OCI-LY3 (cell line): ENCODE measurements around the gene CIZ1.

ENCODE experiments used
- EZH2phosphoT487 ChIP-seq: fragments of 200-600 bp; shearing (Covaris generic); IDR thresholded peaks from 2 replicates; pipeline ENCODE4 v1.6.1; 2018; ENCODE audit warnings: antibody characterized with exemption, mixed run types, low read depth
- TF ChIP-seq, protein P1 (sequence below): fragments of 200-600, 300-600 bp; sonication (generic); IDR thresholded peaks from 2 replicates; pipeline ENCODE4 v1.5.1; 2014; ENCODE audit warnings: antibody characterized with exemption, low read length, low read depth

- TF ChIP-seq, protein P1, sequence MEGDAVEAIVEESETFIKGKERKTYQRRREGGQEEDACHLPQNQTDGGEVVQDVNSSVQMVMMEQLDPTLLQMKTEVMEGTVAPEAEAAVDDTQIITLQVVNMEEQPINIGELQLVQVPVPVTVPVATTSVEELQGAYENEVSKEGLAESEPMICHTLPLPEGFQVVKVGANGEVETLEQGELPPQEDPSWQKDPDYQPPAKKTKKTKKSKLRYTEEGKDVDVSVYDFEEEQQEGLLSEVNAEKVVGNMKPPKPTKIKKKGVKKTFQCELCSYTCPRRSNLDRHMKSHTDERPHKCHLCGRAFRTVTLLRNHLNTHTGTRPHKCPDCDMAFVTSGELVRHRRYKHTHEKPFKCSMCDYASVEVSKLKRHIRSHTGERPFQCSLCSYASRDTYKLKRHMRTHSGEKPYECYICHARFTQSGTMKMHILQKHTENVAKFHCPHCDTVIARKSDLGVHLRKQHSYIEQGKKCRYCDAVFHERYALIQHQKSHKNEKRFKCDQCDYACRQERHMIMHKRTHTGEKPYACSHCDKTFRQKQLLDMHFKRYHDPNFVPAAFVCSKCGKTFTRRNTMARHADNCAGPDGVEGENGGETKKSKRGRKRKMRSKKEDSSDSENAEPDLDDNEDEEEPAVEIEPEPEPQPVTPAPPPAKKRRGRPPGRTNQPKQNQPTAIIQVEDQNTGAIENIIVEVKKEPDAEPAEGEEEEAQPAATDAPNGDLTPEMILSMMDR, result no peak
- TF ChIP-seq EZH2phosphoT487, result no peak
These were observed 8.3 kb downstream of the CIZ1 start for GRCh38 chr9:128182893-128183588.
